ENCODE measurements around the gene CHST14. TPM values are rescaled to one million over a fixed set of nuclear protein-coding genes. Genes with fewer than 3 reads are reported as not detected.
A peak's percentile ranks its signal among the peaks of the same experiment; 100 is the strongest.

CHST14 gene
- total RNA-seq, 2 experiments from 2014 or later, result 13.9 to 15.9 TPM

GRCh38 chr15:40436892-40437751 is 33.7 kb upstream of the CHST14 start:
- DNase-seq, result no peak
- Mint-ChIP-seq H3K9me3 (no peaks in the 10 kb centered on the region), H3K27me3 (peaks cover 62% of the 10 kb centered on the region), H3K27ac (no peak overlapping the region), H3K36me3 (ENCODE audit: low read depth) (peaks cover 2% of the 10 kb centered on the region), H3K4me1 (peaks cover 18% of the 10 kb centered on the region), H3K4me3 (no peak overlapping the region)
- ChIA-PET CTCF (no interaction called here), POLR2A (interaction anchor here (0.7 kb wide), 1 partner anchor 12 kb away, joined by 3 read pairs; no protein-coding TSS in a partner anchor)

GRCh38 chr15:40437752-40438687 is 32.8 kb upstream of the CHST14 start:
- Mint-ChIP-seq H3K27me3 (peaks cover 65% of the 10 kb centered on the region), H3K4me1 (peaks cover 26% of the 10 kb centered on the region), H3K27ac (no peak overlapping the region), H3K4me3 (no peak overlapping the region), H3K36me3 (ENCODE audit: low read depth) (peaks cover 8% of the 10 kb centered on the region), H3K9me3 (no peaks in the 10 kb centered on the region)
- CTCF ChIA-PET, result no interaction called here
- DNase-seq, result no peak
- POLR2A ChIA-PET, result interaction anchor here (1.1 to 1.3 kb wide), 2 partner anchors 13 to 257 kb away, joined by 3 read pairs; partner anchors contain the start of gene RAD51

- Mint-ChIP-seq H3K4me3 (no peak overlapping the region), H3K4me1 (peaks cover 33% of the 10 kb centered on the region), H3K27ac (no peak overlapping the region), H3K9me3 (no peaks in the 10 kb centered on the region), H3K27me3 (peaks cover 71% of the 10 kb centered on the region), H3K36me3 (ENCODE audit: low read depth) (peaks cover 8% of the 10 kb centered on the region)
- CTCF ChIA-PET, result interaction anchor here (1.5 to 2.4 kb wide), 2 partner anchors 14 to 101 kb away, joined by 4 to 16 read pairs; no protein-coding TSS in a partner anchor
- no peak for DNase-seq
- POLR2A ChIA-PET, result interaction anchor here (1.1 to 4.9 kb wide), 4 partner anchors 14 to 256 kb away, joined by 3 to 68 read pairs (median 4); partner anchors contain the start of gene RAD51
Measured at GRCh38 chr15:40438712-40439111, 32.1 kb upstream of the CHST14 start.

GRCh38 chr15:40439461-40439959 is 31.3 kb upstream of the CHST14 start:
- no peak for DNase-seq
- no peaks in the 10 kb centered on the region for H3K9me3 Mint-ChIP-seq
- no peak overlapping the region for H3K27ac Mint-ChIP-seq
- peaks cover 8% of the 10 kb centered on the region for H3K36me3 Mint-ChIP-seq (ENCODE audit: low read depth)
- peaks cover 38% of the 10 kb centered on the region for H3K4me1 Mint-ChIP-seq
- ChIA-PET POLR2A (interaction anchor here (0.9 to 4.9 kb wide), 12 partner anchors 13 to 304 kb away, joined by 3 to 68 read pairs (median 4); partner anchors contain the start of genes KNSTRN, PLCB2 and RPUSD2), CTCF (interaction anchor here (1.3 to 2.4 kb wide), 6 partner anchors 10 to 101 kb away, joined by 3 to 16 read pairs (median 6); no protein-coding TSS in a partner anchor)
- peak overlapping the region; percentile 84 for H3K4me3 Mint-ChIP-seq
- peaks cover 67% of the 10 kb centered on the region for H3K27me3 Mint-ChIP-seq

- H3K4me3 Mint-ChIP-seq, result peak overlapping the region; percentile 84
- ChIA-PET CTCF (interaction anchor here (0.8 to 2.9 kb wide), 12 partner anchors 9 to 306 kb away, joined by 3 to 16 read pairs (median 4); partner anchors contain the start of genes CCDC32 and PLCB2), POLR2A (interaction anchor here (0.7 to 4.9 kb wide), 15 partner anchors 12 to 303 kb away, joined by 3 to 68 read pairs (median 5); partner anchors contain the start of genes IVD, KNSTRN, PLCB2 and RPUSD2)
- H3K9me3 Mint-ChIP-seq, result no peaks in the 10 kb centered on the region
- peaks cover 42% of the 10 kb centered on the region for H3K4me1 Mint-ChIP-seq
- H3K36me3 Mint-ChIP-seq (ENCODE audit: low read depth), result peaks cover 8% of the 10 kb centered on the region
- H3K27ac Mint-ChIP-seq, result no peak overlapping the region
- peak; percentile 47 for DNase-seq
- peaks cover 61% of the 10 kb centered on the region for H3K27me3 Mint-ChIP-seq
Measured at GRCh38 chr15:40439960-40440742, 30.6 kb upstream of the CHST14 start.

GRCh38 chr15:40440743-40441564 is 29.8 kb upstream of the CHST14 start, which contains the start of gene BAHD1:
Gene BAHD1, plus strand, starts transcription at chr15:40440953. Its CDS starts 17,512 bp downstream, at chr15:40458465.
- CTCF ChIA-PET, result interaction anchor here (0.6 to 2.9 kb wide), 11 partner anchors 10 to 306 kb away, joined by 3 to 16 read pairs (median 4); partner anchors contain the start of genes CCDC32 and PLCB2
- Mint-ChIP-seq H3K4me1 (peaks cover 45% of the 10 kb centered on the region), H3K36me3 (ENCODE audit: low read depth) (peaks cover 8% of the 10 kb centered on the region), H3K4me3 (peak within 1 kb of the TSS; percentile 87), H3K27ac (peak within 1 kb of the TSS; percentile 49), H3K9me3 (no peaks in the 10 kb centered on the region), H3K27me3 (peaks cover 54% of the 10 kb centered on the region)
- POLR2A ChIA-PET, result interaction anchor here (0.7 to 4.9 kb wide), 15 partner anchors 11 to 303 kb away, joined by 3 to 68 read pairs (median 5); partner anchors contain the start of genes IVD, KNSTRN, PLCB2 and RPUSD2
- DNase-seq, result peak; percentile 96

- peaks cover 8% of the 10 kb centered on the region for H3K36me3 Mint-ChIP-seq (ENCODE audit: low read depth)
- H3K27me3 Mint-ChIP-seq, result peaks cover 47% of the 10 kb centered on the region
- peak; percentile 34 for DNase-seq
- ChIA-PET CTCF (interaction anchor here (0.7 to 2.9 kb wide), 10 partner anchors 9 to 167 kb away, joined by 3 to 11 read pairs (median 4); no protein-coding TSS in a partner anchor), POLR2A (interaction anchor here (0.6 to 4.9 kb wide), 10 partner anchors 10 to 280 kb away, joined by 3 to 68 read pairs (median 3); partner anchors contain the start of gene PLCB2)
- H3K27ac Mint-ChIP-seq, result peak overlapping the region; percentile 49
- H3K4me1 Mint-ChIP-seq, result peaks cover 41% of the 10 kb centered on the region
- H3K4me3 Mint-ChIP-seq, result peak overlapping the region; percentile 87
- no peaks in the 10 kb centered on the region for H3K9me3 Mint-ChIP-seq
Measured at GRCh38 chr15:40441565-40442531, 28.9 kb upstream of the CHST14 start.

GRCh38 chr15:40443255-40443654 is 27.5 kb upstream of the CHST14 start:
- ChIA-PET POLR2A (interaction anchor here (1.6 to 4.9 kb wide), 4 partner anchors 9 to 135 kb away, joined by 3 to 68 read pairs (median 5); partner anchors contain the start of gene PLCB2), CTCF (interaction anchor here (1.1 to 1.8 kb wide), 3 partner anchors 10 to 126 kb away, joined by 3 to 8 read pairs (median 4); partner anchors contain the start of gene RPUSD2)
- H3K27ac Mint-ChIP-seq, result no peak overlapping the region
- peak overlapping the region; percentile 87 for H3K4me3 Mint-ChIP-seq
- peaks cover 33% of the 10 kb centered on the region for H3K27me3 Mint-ChIP-seq
- H3K9me3 Mint-ChIP-seq, result no peaks in the 10 kb centered on the region
- peaks cover 38% of the 10 kb centered on the region for H3K4me1 Mint-ChIP-seq
- no peak for DNase-seq
- peaks cover 8% of the 10 kb centered on the region for H3K36me3 Mint-ChIP-seq (ENCODE audit: low read depth)

- H3K36me3 Mint-ChIP-seq (ENCODE audit: low read depth), result peaks cover 8% of the 10 kb centered on the region
- ChIA-PET POLR2A (interaction anchor here (0.9 to 1.6 kb wide), 2 partner anchors 48 to 136 kb away, joined by 4 to 6 read pairs; partner anchors contain the start of gene PLCB2), CTCF (interaction anchor here (1.2 to 1.8 kb wide), 2 partner anchors 9 to 125 kb away, joined by 3 to 8 read pairs; partner anchors contain the start of gene RPUSD2)
- no peaks in the 10 kb centered on the region for H3K9me3 Mint-ChIP-seq
- peaks cover 27% of the 10 kb centered on the region for H3K27me3 Mint-ChIP-seq
- peaks cover 38% of the 10 kb centered on the region for H3K4me1 Mint-ChIP-seq
- H3K4me3 Mint-ChIP-seq, result peak overlapping the region; percentile 34
- no peak overlapping the region for H3K27ac Mint-ChIP-seq
- DNase-seq, result no peak
Measured at GRCh38 chr15:40443846-40444245, 26.9 kb upstream of the CHST14 start.
